ENCODE data around the gene HBG2.
"Not testable (repeated sequence)": the region's sequence is repeated elsewhere in the genome, so short reads cannot be mapped to it uniquely, and the experiment has no call there.

Gene HBG2

DNA sequence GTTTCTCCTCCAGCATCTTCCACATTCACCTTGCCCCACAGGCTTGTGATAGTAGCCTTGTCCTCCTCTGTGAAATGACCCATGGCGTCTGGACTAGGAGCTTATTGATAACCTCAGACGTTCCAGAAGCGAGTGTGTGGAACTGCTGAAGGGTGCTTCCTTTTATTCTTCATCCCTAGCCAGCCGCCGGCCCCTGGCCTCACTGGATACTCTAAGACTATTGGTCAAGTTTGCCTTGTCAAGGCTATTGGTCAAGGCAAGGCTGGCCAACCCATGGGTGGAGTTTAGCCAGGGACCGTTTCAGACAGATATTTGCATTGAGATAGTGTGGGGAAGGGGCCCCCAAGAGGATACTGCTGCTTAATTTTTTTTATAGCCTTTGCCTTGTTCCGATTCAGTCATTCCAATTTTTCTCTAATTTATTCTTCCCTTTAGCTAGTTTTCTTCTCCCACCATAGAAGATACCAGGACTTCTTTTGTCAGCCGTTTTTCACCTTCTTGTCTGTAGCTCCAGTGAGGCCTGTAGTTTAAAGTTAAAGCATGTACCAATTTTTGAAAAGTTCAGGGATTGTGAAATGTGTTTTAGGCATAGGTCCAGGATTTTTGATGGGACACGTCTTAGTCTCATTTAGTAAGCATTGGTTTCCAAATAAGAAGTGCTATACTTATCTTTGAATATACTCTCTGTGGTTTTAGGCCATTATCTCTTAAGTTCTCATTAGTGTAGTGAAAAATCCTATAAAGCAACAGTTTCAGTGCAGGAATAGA lies at the start of gene HBG2:
Gene HBG2 (minus strand): TSS at position 136 of the 768 bp plus-strand sequence. CDS start 53 bp downstream, at position 83.
- DNase-seq (ENCODE audit: low read depth) = not testable (repeated sequence)

DNA sequence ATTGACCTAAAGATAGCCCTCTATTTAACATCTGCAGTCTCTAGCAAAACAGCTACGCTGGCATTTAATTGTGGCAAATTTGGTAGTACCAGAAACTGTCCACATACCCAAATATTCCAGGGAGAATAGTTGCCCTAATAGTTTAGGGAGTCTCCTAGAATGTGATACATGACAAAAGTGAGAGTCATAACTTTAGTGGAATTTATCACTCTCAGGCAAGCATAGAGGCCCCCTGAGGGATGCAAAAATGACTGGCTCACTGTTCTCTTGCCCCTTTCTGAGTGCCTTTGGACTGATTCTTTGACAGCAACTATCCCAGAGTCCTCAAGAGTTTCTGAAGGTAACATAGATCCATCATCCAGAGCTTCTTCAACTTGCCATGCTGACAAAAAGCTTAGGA lies 49.5 kb upstream of the HBG2 start:
- DNase-seq (ENCODE audit: low read depth) = no peak

DNA sequence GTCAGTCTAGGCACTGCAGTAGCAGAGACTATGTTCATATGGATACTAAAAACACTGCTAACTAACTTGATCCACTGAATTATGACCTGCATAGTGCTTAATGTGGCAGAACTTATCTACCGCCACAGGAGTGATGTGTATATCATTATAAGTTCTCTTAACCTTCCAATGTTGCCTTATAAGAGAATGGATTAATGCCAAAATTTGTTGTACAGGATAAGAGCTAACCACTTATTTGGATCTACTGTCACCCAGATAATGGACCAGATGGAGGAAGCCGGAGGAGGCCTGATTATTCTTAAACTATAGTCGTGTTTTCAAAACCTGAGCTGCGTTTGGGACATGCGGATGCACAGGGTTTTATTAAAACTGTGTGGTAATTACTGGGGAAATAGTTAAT lies 49.0 kb upstream of the HBG2 start:
- no peak for DNase-seq (ENCODE audit: low read depth)

DNA sequence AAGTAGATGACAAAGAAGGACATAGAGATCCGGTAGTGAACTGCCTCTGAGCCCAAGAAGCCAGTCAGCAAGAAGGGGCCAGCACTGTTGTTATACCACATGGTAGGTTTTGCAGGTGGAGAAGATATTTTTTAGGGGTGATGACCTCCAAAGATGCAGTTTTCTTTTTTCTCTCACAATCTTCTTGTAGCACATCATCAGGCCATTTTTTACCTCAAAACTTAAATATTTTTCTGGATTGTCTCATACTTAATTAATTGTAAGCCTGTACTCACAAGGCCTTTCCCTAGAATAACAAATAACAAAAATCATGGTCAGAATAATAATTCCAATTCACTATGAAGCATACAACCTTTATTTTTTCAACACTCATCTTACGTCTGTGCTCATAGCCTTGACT lies 47.3 kb upstream of the HBG2 start, which contains the start of gene OR51B4:
Gene OR51B4 (minus strand): TSS at position 101 of the 400 bp plus-strand sequence. CDS start 0 bp downstream, at position 101.
- DNase-seq (ENCODE audit: low read depth) = no peak

DNA sequence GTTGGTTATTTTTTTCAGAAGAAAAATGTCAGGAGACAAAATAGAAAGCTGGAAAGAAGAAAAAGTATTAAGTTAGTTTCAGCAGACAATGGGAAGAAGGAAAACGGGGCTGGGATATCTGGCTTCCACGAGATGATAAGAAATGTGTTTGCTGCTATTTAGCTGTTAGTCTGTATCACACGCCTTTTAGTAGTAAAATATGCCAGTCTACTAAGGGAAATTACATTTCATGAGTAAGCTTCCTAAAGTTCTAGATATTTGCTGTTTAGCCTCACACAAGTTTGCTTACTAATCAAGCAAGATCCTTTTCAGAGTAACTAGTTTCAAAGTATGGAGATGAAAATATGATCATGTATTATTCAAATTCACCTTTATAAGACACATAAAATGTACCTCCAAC lies 45.7 kb upstream of the HBG2 start:
- no peak for DNase-seq (ENCODE audit: low read depth)

DNA sequence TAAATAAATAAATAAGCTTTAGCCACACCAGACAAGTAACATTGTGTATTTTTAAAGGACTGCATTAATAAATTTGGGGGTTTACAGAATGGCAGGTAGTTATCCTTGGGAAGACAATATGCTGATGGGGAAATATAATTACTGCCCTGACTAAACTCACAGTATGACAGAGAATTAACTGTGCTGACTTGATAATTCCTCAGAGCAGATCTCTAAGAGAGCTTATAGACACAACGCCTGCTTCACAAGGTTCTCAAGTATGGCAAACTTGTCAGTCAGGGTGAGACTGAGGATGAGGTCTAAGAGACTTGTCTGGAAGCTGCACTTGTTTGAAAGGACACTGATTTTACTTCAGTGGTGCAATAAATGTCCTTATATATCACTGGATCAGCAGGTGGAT lies 43.9 kb upstream of the HBG2 start:
- DNase-seq (ENCODE audit: low read depth) = no peak

DNA sequence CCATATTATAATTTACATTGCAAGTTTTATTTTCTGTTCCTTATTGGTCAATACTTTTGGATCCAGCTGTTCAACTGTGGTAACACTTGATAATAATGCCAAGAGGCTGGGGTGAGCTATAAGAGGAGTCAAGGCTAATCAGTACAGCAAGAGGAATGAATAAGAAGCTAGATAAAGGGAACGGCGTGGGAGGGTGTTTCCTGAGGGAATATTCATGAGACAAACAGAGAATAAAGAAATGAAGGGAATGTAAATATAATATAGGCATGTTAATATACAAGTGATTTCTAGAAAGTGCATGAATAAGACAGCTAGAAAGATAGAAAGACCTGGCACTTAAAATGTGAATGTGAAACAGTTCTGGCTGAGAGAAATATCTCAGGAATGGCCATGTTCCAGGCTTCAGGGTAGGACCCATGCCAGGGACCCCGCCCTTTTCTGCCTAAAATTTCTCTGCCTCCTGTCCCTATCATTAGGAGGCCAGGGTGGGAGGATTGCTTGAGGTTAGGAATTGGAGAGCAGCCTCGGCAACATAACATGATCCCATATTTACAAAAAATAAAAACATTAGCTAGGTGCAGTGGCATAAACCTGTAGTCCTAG lies 43.2 kb upstream of the HBG2 start:
- no peak for DNase-seq (ENCODE audit: low read depth)

DNA sequence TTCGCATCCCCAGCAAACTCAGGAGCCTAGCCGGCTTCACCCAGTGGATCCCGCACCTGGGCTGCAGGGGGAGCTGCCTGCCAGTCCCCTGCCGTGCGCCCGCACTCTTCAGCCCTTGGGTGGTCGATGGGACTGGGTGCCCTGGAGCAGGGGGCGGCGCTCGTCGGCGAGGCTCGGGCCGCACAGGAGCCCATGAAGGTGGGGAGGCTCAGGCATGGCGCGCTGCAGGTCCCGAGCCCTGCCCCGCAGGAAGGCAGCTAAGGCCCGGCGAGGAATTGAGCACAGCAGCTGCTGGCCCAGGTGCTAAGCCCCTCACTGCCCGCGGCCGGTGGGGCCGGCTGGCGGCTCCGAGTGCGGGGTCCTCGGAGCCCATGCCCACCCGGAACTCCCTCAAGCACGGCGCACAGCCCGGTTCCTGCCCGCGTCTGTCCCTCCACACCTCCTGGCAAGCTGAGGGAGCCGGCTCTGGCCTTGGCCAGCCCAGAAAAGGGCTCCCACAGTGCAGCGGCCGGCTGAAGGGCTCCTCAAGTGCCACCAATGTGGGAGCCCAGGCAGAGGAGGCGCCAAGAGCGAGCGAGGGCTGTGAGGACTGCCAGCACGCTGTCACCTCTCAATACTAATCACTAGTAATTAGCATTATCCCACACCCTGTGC lies 39.9 kb upstream of the HBG2 start:
- DNase-seq (ENCODE audit: low read depth) = not testable (repeated sequence)

DNA sequence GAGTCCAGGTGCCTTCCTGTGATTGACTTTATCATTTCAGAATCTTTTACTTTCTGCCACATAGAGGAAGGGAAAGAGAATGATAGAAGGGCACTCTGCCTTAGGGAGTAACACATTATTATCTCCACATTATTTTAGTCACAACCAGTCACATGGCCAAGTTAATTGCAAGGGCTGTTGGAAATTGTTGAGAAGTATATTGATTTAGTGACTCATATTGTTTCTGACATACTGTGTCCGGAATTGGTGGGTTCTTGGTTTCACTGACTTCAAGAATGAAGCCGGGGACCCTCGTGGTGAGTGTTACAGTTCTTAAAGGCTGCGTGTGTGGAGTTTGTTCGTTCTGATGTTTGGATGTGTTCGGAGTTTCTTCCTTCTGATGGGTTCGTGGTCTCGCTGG lies 38.4 kb upstream of the HBG2 start:
- DNase-seq (ENCODE audit: low read depth) = no peak

DNA sequence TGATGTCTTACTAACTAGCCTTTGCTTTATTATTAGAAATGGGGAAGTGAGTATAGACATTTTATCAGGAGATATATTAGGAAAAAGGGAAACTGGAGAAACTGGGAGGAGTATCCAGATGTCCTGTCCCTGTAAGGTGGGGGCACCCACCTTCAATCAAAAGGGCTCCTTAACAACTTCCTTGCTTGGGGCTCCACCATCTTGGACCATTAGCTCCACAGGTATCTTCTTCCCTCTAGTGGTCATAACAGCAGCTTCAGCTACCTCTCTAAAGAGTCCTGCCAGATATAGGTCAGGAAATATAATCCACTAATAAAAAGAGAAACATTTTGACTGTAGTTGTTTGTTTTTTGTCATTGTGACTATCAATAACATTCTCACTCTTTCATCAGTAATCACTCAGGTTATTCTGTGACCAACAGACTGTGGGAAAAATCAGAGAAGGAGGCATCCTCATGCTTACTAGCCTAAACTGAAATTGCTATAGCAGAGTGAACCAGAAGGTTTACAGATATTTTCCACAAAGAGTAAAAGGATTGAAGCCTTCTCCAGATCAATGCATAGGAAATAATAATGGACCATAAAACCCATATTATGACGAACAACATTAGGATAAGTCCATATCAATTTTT lies 36.7 kb upstream of the HBG2 start:
- no peak for DNase-seq (ENCODE audit: low read depth)

DNA sequence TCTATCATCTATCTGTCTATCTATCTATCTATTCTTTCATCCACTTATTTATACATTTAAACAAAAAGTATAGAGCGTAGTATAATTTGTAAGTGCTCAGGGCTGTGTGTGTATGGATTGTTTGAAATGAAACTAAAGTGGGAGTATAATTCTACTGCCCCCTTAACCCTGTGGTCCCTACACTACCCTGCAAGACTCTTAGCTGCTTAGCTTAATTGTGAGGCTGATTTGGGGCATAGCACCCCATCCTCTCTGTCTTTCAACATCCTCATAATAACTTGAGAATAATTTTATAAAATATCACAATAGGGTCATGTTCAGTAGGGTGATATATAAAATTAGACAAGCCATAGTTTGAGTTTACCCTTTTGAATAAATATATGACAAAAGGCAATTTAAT lies 35.5 kb upstream of the HBG2 start:
- DNase-seq (ENCODE audit: low read depth) = no peak

DNA sequence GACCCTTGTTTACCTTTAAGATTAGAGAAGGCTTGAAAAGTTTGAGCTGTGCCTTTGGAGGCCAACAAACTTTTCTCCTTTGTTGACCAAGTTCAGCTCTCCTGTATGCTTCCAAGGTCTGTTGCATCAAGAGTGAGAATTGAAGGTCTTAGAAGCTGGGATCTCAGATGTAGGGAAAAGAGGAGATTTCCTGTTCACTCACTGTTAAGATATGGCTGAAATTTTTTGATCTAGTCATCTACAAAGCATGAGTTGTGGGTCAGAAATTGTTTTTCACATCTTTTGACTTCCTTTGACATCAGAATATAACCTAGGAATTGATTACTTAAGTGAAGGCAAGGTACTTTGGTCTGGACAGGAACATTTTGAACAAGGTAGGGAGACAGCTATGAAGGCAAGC lies 35.1 kb upstream of the HBG2 start:
- DNase-seq (ENCODE audit: low read depth) = no peak

DNA sequence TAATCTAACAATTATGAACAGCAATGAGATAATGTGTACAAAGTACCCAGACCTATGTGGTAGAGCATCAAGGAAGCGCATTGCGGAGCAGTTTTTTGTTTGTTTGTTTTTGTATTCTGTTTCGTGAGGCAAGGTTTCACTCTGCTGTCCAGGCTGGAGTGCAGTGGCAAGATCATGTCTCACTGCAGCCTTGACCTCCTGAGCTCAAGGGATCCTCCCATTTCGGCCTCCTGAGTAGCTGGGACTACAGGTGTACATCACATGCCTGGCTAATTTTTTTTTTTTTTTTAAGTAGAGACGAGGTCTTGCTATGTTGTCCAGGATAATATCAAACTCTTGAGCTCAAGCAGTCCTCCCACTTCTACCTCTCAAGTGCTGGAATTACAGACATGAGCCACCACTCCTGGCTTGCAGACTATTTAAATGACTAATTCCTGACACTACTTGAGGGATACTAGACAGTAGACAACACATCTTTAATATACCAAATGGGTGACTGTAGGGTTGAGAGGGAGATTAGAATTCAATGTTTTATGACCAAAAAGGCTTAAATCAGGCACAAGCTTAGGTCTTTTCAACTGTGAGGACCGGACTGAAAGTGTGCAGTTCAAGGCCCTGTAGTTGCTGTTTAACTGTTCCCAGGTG lies 34.4 kb upstream of the HBG2 start:
- DNase-seq (ENCODE audit: low read depth) = no peak

DNA sequence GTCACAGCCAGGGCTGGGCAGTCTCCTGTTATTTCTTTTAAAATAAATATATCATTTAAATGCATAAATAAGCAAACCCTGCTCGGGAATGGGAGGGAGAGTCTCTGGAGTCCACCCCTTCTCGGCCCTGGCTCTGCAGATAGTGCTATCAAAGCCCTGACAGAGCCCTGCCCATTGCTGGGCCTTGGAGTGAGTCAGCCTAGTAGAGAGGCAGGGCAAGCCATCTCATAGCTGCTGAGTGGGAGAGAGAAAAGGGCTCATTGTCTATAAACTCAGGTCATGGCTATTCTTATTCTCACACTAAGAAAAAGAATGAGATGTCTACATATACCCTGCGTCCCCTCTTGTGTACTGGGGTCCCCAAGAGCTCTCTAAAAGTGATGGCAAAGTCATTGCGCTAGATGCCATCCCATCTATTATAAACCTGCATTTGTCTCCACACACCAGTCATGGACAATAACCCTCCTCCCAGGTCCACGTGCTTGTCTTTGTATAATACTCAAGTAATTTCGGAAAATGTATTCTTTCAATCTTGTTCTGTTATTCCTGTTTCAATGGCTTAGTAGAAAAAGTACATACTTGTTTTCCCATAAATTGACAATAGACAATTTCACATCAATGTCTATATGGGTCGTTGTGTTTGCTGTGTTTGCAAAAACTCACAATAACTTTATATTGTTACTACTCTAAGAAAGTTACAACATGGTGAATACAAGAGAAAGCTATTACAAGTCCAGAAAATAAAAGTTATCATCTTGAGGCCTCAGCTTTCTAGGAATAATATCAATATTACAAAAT lies 33.7 kb upstream of the HBG2 start:
- no peak for DNase-seq (ENCODE audit: low read depth)

DNA sequence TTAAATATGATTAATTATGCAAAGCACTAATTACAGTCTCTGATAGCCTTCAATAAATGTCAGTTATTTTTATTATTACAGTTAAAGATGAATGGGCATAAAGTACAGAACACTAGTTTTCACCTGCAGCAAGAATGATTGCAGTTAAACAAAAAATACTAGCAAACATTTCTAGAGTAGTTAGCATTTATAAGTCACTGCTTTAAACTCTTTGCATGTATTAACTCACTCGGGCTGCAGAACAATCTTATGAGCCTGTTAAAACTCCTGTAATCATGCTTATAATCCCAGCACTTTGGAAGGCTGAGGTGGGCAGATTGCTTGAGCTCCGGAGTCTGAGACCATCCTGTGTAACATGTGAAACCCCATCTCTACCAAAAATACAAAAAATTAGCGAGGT lies 32.3 kb upstream of the HBG2 start:
- no peak for DNase-seq (ENCODE audit: low read depth)

DNA sequence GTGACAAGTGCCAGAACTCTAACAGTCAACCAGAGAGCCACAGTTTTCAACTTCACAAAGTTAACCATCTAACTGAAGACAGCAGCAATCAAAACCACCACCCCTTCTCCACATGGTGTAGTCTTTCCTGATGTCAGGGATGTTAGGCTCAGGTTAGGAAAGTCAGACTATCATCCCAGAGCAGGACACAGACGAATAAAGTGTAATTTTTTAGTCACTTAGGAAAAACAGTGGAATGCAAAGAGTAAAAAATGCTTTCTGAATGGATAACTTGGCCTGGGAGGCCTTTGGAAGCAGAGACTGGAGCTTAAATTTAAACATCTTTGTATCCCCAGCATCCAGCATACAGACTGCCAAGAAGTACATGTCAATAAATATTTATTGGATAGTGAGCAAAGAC lies 31.8 kb upstream of the HBG2 start:
- DNase-seq (ENCODE audit: low read depth) = no peak

DNA sequence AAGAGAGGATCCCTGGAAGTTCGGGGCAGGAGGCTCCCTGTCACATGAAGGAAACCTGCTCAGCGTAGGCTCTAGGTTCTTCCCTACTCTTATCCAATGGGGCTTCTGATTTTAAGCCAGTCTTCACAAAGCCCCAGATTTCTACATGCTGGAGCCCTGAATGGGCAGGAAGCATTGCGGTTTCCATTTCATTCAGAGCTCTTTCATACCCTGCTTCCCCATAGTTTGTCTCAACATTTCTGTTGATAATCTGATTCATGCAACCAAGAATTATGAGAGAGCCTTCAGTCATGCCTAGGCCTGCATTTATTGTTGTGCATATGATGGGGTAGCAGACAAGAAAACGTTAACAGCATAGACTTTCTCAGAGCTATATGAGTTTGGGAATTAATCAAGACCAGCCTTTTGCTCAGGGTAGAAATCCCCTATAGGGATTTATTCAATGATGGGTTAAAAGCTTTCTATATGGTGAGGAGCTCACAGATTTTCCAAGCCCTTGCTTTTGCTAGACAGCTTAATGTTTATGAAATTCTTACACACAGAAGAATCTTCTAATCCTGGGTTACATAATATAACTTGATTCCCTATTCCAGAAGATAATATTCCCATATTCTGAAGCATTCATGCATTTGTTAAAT lies 31.2 kb upstream of the HBG2 start:
- DNase-seq (ENCODE audit: low read depth) = no peak

DNA sequence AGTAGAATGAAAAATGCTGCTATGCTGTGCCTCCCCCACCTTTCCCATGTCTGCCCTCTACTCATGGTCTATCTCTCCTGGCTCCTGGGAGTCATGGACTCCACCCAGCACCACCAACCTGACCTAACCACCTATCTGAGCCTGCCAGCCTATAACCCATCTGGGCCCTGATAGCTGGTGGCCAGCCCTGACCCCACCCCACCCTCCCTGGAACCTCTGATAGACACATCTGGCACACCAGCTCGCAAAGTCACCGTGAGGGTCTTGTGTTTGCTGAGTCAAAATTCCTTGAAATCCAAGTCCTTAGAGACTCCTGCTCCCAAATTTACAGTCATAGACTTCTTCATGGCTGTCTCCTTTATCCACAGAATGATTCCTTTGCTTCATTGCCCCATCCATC lies 30.1 kb upstream of the HBG2 start:
- no peak for DNase-seq (ENCODE audit: low read depth)

DNA sequence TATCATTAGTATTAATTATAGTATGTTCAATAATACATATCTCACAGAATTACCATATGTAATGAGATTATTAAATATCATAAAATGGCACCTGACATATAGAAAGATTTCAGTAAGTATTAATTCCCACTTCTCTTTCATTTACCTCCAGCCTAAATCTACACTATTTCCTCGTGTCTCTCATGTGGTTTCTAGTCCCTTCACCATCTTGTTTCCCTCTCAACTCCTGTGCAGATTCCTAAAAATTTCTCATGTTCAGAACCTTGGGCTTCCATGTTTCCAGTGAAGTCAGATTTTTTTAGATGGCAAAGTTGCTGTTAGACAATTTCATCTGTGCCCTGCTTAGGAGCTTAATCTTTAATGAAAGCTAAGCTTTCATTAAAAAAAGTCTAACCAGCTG lies 29.3 kb upstream of the HBG2 start:
- no peak for DNase-seq (ENCODE audit: low read depth)

DNA sequence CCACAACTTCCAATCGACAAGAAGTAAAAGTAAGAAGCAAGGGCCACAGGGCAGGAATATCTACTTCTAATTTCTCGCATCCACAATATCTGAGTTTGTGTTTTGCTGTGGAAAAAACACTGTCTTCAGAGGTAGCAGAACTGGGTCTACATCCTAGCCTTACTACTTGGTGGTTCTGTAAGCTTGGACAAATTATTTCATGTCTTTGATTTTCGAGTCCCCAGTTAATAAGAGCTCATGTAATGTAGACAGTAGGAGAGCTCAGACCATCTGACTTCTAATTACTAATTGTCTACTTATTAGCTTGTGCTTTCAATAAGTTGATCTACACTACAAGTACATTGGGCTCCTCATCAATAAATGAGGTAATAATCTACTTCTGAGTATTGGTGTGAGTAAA lies 28.5 kb upstream of the HBG2 start:
- DNase-seq (ENCODE audit: low read depth) = no peak

DNA sequence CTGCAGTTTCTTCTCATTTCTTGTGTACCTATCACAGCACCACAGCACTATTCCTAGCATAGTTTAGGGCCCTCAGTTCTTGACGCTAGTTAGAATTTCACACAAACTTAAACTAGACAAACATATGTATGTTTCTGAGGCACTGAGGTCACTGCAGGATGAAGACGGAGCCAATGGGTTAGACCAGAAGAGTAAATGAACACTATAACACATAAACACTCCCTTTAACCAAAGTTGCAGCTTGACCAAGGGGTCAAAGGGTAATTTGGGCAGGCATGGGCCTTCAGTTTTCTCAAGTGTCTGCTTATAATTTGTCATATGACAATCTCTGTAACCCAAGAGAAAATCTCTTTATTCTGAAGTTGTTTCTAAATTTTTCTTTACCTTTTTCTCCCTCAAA lies 28.0 kb upstream of the HBG2 start:
- no peak for DNase-seq (ENCODE audit: low read depth)
